Gastroesophageal sphincter (tissue), 3 donors: Measurements from ENCODE around the gene TGFBR3L.

Experiments used
- CTCF ChIP-seq, 4 experiments: fragments of 200-600 bp in 2 of 4; fragments of 450-650 bp in 2 of 4; sonication (generic) in 1 of 4; IDR thresholded peaks; one replicate each; pipeline ENCODE4 v1.5.1; 2017 to 2019; ENCODE audit warnings: antibody characterized with exemption in 4 of 4, mild to moderate bottlenecking in 2 of 4, moderate library complexity in 2 of 4
- EP300 ChIP-seq: sonication (generic); formaldehyde crosslinking; IDR thresholded peaks from one replicate; pipeline ENCODE4 v1.6.1; 2017; ENCODE audit warnings: antibody characterized with exemption, mild to moderate bottlenecking
- POLR2A ChIP-seq, 2 donors: fragments of 450-650 bp; IDR thresholded peaks; one replicate each; pipeline ENCODE4 v1.6.1; 2017; ENCODE audit warnings: antibody characterized with exemption in 2 of 2, mild to moderate bottlenecking in 2 of 2, moderate library complexity in 1 of 2
- POLR2AphosphoS5 ChIP-seq: sonication (generic); formaldehyde crosslinking; IDR thresholded peaks from one replicate; pipeline ENCODE4 v1.6.1; 2017; ENCODE audit warnings: antibody characterized with exemption

- no peak for TF ChIP-seq POLR2AphosphoS5
- no peak for TF ChIP-seq EP300
- TF ChIP-seq CTCF (IDR thresholded peaks at IDR 0.05), result no peak
- TF ChIP-seq POLR2A (IDR thresholded peaks at IDR 0.05), result no peak
Measured at GRCh38 chr19:7888826-7889217, 25.8 kb upstream of the TGFBR3L start.
